Stimulated activated CD8-positive, alpha-beta memory T cell treated with anti-CD3 and anti-CD28 coated beads, Interleukin-7, amount 100 ng/mL, for 24 hours (primary cell): ENCODE results near the gene HIVEP2.
A peak's percentile ranks its signal among the peaks of the same experiment; 100 is the strongest.

Source experiments
- DNase-seq: peaks from one replicate; pipeline ENCODE4 v3.0.0-alpha.2; 2020; ENCODE audit warnings: low read depth

HIVEP2 gene

GRCh38 chr6:142946181-142946923, 1.4 kb upstream of the HIVEP2 start:
- DNase-seq: peak; percentile 73

GRCh38 chr6:142945446-142946180, 637 bp upstream of the HIVEP2 start:
- DNase-seq: peak; percentile 28

- peak; percentile 87 for DNase-seq
Measured at GRCh38 chr6:142944124-142945048, 590 bp downstream of the HIVEP2 start.

GRCh38 chr6:142943711-142944123, 1.3 kb downstream of the HIVEP2 start:
- no peak for DNase-seq

- DNase-seq: no peak
Measured at GRCh38 chr6:142942805-142943227, 2.2 kb downstream of the HIVEP2 start.

- DNase-seq: no peak
Measured at GRCh38 chr6:142942238-142942637, 2.7 kb downstream of the HIVEP2 start.

GRCh38 chr6:142941018-142941417, 4.0 kb downstream of the HIVEP2 start:
- DNase-seq: no peak

- no peak for DNase-seq
Measured at GRCh38 chr6:142940487-142940886, 4.5 kb downstream of the HIVEP2 start.

GRCh38 chr6:142938510-142938909, 6.5 kb downstream of the HIVEP2 start:
- DNase-seq: no peak

- no peak for DNase-seq
Measured at GRCh38 chr6:142937986-142938385, 7.0 kb downstream of the HIVEP2 start.

- DNase-seq: no peak
Measured at GRCh38 chr6:142935553-142936517, 9.1 kb downstream of the HIVEP2 start.

GRCh38 chr6:142934599-142934998, 10.4 kb downstream of the HIVEP2 start:
- no peak for DNase-seq

- DNase-seq: no peak
Measured at GRCh38 chr6:142934106-142934505, 10.9 kb downstream of the HIVEP2 start.

- no peak for DNase-seq
Measured at GRCh38 chr6:142933701-142934100, 11.3 kb downstream of the HIVEP2 start.

- DNase-seq: no peak
Measured at GRCh38 chr6:142932889-142933288, 12.1 kb downstream of the HIVEP2 start.

GRCh38 chr6:142929751-142930358, 15.1 kb downstream of the HIVEP2 start:
- DNase-seq: no peak

GRCh38 chr6:142927904-142928303, 17.1 kb downstream of the HIVEP2 start:
- no peak for DNase-seq

GRCh38 chr6:142927271-142927580, 17.8 kb downstream of the HIVEP2 start:
- no peak for DNase-seq

- DNase-seq: peak; percentile 49
Measured at GRCh38 chr6:142926494-142927270, 18.3 kb downstream of the HIVEP2 start.

- no peak for DNase-seq
Measured at GRCh38 chr6:142926177-142926493, 18.8 kb downstream of the HIVEP2 start.
